Measurements from ENCODE around the gene SFSWAP. TPM values are rescaled to one million over a fixed set of nuclear protein-coding genes. Genes with fewer than 3 reads are reported as not detected.

SFSWAP gene
- total RNA-seq, 1 experiment from 2014 or later, result 33.9 TPM

GRCh38 chr12:131833288-131833895 is 122.5 kb downstream of the SFSWAP start:
- DNase-seq (ENCODE audit: low read depth), result no peak

- DNase-seq (ENCODE audit: low read depth), result peak; percentile 38
Measured at GRCh38 chr12:131833896-131834641, 123.2 kb downstream of the SFSWAP start.

- DNase-seq (ENCODE audit: low read depth), result no peak
Measured at GRCh38 chr12:131834798-131835615, 124.1 kb downstream of the SFSWAP start.

GRCh38 chr12:131835616-131836171 is 124.8 kb downstream of the SFSWAP start:
- no peak for DNase-seq (ENCODE audit: low read depth)

GRCh38 chr12:131836193-131836592 is 125.3 kb downstream of the SFSWAP start:
- no peak for DNase-seq (ENCODE audit: low read depth)

GRCh38 chr12:131836714-131837397 is 126.0 kb downstream of the SFSWAP start:
- no peak for DNase-seq (ENCODE audit: low read depth)

GRCh38 chr12:131840643-131841416 is 129.9 kb downstream of the SFSWAP start:
- no peak for DNase-seq (ENCODE audit: low read depth)

- no peak for DNase-seq (ENCODE audit: low read depth)
Measured at GRCh38 chr12:131841547-131841946, 130.7 kb downstream of the SFSWAP start.

GRCh38 chr12:131842169-131842568 is 131.3 kb downstream of the SFSWAP start:
- no peak for DNase-seq (ENCODE audit: low read depth)

- no peak for DNase-seq (ENCODE audit: low read depth)
Measured at GRCh38 chr12:131843527-131843926, 132.6 kb downstream of the SFSWAP start.

GRCh38 chr12:131844140-131844539 is 133.2 kb downstream of the SFSWAP start:
- DNase-seq (ENCODE audit: low read depth), result no peak

GRCh38 chr12:131844656-131845055 is 133.8 kb downstream of the SFSWAP start:
- no peak for DNase-seq (ENCODE audit: low read depth)

- no peak for DNase-seq (ENCODE audit: low read depth)
Measured at GRCh38 chr12:131845121-131845520, 134.2 kb downstream of the SFSWAP start.

GRCh38 chr12:131847456-131847855 is 136.6 kb downstream of the SFSWAP start:
- no peak for DNase-seq (ENCODE audit: low read depth)

- DNase-seq (ENCODE audit: low read depth), result no peak
Measured at GRCh38 chr12:131848753-131849152, 137.9 kb downstream of the SFSWAP start.

Other genes with a start within 250 kb of the SFSWAP start
- gene MMP17, start 117.3 kb downstream of the SFSWAP start, total RNA-seq (2014; rRNA removed; shearing (Covaris generic)), result 3.1 and 11.4 TPM in 2 replicates
- 2.7 and 5.1 TPM in 2 replicates for gene ULK1, start 183.5 kb downstream of the SFSWAP start, total RNA-seq (2014; rRNA removed; shearing (Covaris generic))
- 43.8 and 53.5 TPM in 2 replicates for gene PUS1, start 218.2 kb downstream of the SFSWAP start, total RNA-seq (2014; rRNA removed; shearing (Covaris generic))
- gene EP400, start 238.9 kb downstream of the SFSWAP start, total RNA-seq (2014; rRNA removed; shearing (Covaris generic)), result 3.5 and 4.2 TPM in 2 replicates

Data from Daoy (cell line).